ENCODE results near the gene COL5A1.

GRCh38 chr9:134740071-134740470 is 98.5 kb downstream of the COL5A1 start:
- no peak for TF ChIP-seq CTCF (IDR thresholded peaks at IDR 0.05)
- no peak for TF ChIP-seq POLR2A (IDR thresholded peaks at IDR 0.05)

Data from Peyer's patch (tissue), 4 donors.